Liver (tissue), 9 donors: Measurements from ENCODE around the gene STK11. TPM values are rescaled to one million over a fixed set of nuclear protein-coding genes. Genes with fewer than 3 reads are reported as not detected.

Experiments
- DNase-seq: peaks from one replicate; pipeline ENCODE4 v3.0.0-alpha.2; 2017; ENCODE audit warnings: low spot score
- H3K27ac ChIP-seq, 2 donors: one replicate each; pipeline ENCODE4 v1.7.0; 2013; ENCODE audit warnings: inconsistent platforms in 2 of 2, low read length in 2 of 2, control low read depth in 1 of 2, low read depth in 1 of 2, mild to moderate bottlenecking in 1 of 2
- H3K27me3 ChIP-seq, 4 donors: one replicate each; pipeline versions ENCODE4 v1.6.1 to v1.7.0; 2013; ENCODE audit warnings: low read length in 3 of 4, inconsistent platforms in 1 of 4, mild to moderate bottlenecking in 1 of 4, moderate library complexity in 1 of 4; ENCODE audit not compliant: control insufficient read depth in 4 of 4, insufficient read depth in 4 of 4
- H3K36me3 ChIP-seq, 4 donors: one replicate each; pipeline versions ENCODE4 v1.6.1 to v1.7.0; 2013; ENCODE audit warnings: low read length in 3 of 4, mild to moderate bottlenecking in 3 of 4, low read depth in 1 of 4, moderate library complexity in 1 of 4; ENCODE audit not compliant: control insufficient read depth in 4 of 4, insufficient read depth in 3 of 4
- H3K4me1 ChIP-seq, 4 donors: one replicate each; pipeline versions ENCODE4 v1.6.1 to v1.7.0; 2013; ENCODE audit warnings: low read length in 3 of 4, mild to moderate bottlenecking in 3 of 4, moderate library complexity in 1 of 4; ENCODE audit not compliant: control insufficient read depth in 4 of 4, insufficient read depth in 4 of 4
- H3K4me3 ChIP-seq, 3 donors: one replicate each; pipeline versions ENCODE4 v1.6.1 to v1.7.0; 2013; ENCODE audit warnings: low read length in 3 of 3, control low read depth in 1 of 3, low read depth in 1 of 3, mild to moderate bottlenecking in 1 of 3
- H3K9ac ChIP-seq, 2 donors: one replicate each; pipeline ENCODE4 v1.7.0; 2013; ENCODE audit warnings: low read length in 2 of 2, mild to moderate bottlenecking in 2 of 2, moderate library complexity in 2 of 2, control low read depth in 1 of 2, low read depth in 1 of 2
- H3K9me3 ChIP-seq, 4 donors: one replicate each; pipeline versions ENCODE4 v1.6.1 to v1.7.0; 2013; ENCODE audit warnings: low read length in 3 of 4; ENCODE audit not compliant: control insufficient read depth in 4 of 4
- EGR1 ChIP-seq, 2 donors: IDR thresholded peaks; 2 replicates each; pipeline ENCODE4 v1.6.1; 2016 to 2018; ENCODE audit warnings: antibody characterized with exemption in 2 of 2, low read depth in 2 of 2
- GABPA ChIP-seq, 2 donors: IDR thresholded peaks in 1 of 2; conservative IDR thresholded peaks in 1 of 2; 2 replicates each; pipeline ENCODE4 v1.6.1; 2016; ENCODE audit warnings: antibody characterized with exemption in 2 of 2, mild to moderate bottlenecking in 1 of 2, moderate library complexity in 1 of 2
- HNF4G ChIP-seq: IDR thresholded peaks from 2 replicates; pipeline ENCODE4 v1.6.1; 2016; ENCODE audit warnings: antibody characterized with exemption
- JUND ChIP-seq, 2 donors: IDR thresholded peaks; 2 replicates each; pipeline ENCODE4 v1.6.1; 2016; ENCODE audit warnings: antibody characterized with exemption in 2 of 2
- NR2F2 ChIP-seq: IDR thresholded peaks from 2 replicates; pipeline ENCODE4 v1.6.1; 2016; ENCODE audit warnings: antibody characterized with exemption
- RAD21 ChIP-seq, 2 donors: IDR thresholded peaks; 2 replicates each; pipeline ENCODE4 v1.6.1; 2016; ENCODE audit warnings: antibody characterized with exemption in 2 of 2, mild to moderate bottlenecking in 2 of 2
- RXRA ChIP-seq, 2 donors: IDR thresholded peaks; 2 replicates each; pipeline ENCODE4 v1.6.1; 2017 to 2018; ENCODE audit warnings: antibody characterized with exemption in 2 of 2, mild to moderate bottlenecking in 1 of 2
- SP1 ChIP-seq: IDR thresholded peaks from 2 replicates; pipeline ENCODE4 v1.6.1; 2018; ENCODE audit warnings: antibody characterized with exemption, mild to moderate bottlenecking
- TAF1 ChIP-seq: conservative IDR thresholded peaks from 2 replicates; pipeline ENCODE4 v1.6.1; 2016; ENCODE audit warnings: antibody characterized with exemption, mild to moderate bottlenecking
- YY1 ChIP-seq: IDR thresholded peaks from 2 replicates; pipeline ENCODE4 v1.6.1; 2016; ENCODE audit warnings: antibody characterized with exemption, mild to moderate bottlenecking
- WGBS: extraction: QIAGEN DNeasy Blood & Tissue Kit; methylation state at CpG from one replicate; pipeline ENCODE4 v1.1.7; 2013; 5-methylcytosine and 5-hydroxymethylcytosine counted together
- polyA plus RNA-seq, 2 donors: library from polyadenylated mRNA; stranded (reverse) in 1 of 2; unstranded in 1 of 2; fragments of 200-250 nt in 1 of 2; fragments of >200 nt in 1 of 2; fragmentation: Nextera tagmentation in 1 of 2; extraction: Ambion mirVana in 1 of 2; gene quantifications; one replicate each; pipeline versions ENCODE4 v1.2.1 to v1.2.3, GENCODE V29; 2013 to 2015
- total RNA-seq, 2 donors: library from RNA; depleted of rRNA; stranded (reverse); fragments of >200 nt; gene quantifications; one replicate each; pipeline ENCODE4 v1.2.3, GENCODE V29; 2014
- TF ChIP-seq, protein P1 (sequence below): IDR thresholded peaks from 2 replicates; pipeline ENCODE4 v1.6.1; 2016; ENCODE audit warnings: antibody characterized with exemption
- TF ChIP-seq, protein P2 (sequence below): IDR thresholded peaks from 2 replicates; pipeline ENCODE4 v1.6.1; 2016; ENCODE audit warnings: antibody characterized with exemption, mild to moderate bottlenecking
- TF ChIP-seq, protein P3 (sequence below): IDR thresholded peaks from 2 replicates; pipeline ENCODE4 v1.6.1; 2016; ENCODE audit warnings: antibody characterized with exemption
- TF ChIP-seq, protein P4 (sequence below): fragments of 150-350 bp; IDR thresholded peaks from 2 replicates; pipeline ENCODE4 v1.5.1; 2017; ENCODE audit warnings: improper control_type of control experiment, low read depth, low read length; ENCODE audit not compliant: missing input control
- donor health status: healthy.
- donor health status: healthy.
- donor health status: healthy.
- donor health status: healthy.
- donor health status: healthy.

Gene STK11
- total and polyA plus RNA-seq, 4 donors = 3.0 to 126 (median 35.5) TPM

DNA sequence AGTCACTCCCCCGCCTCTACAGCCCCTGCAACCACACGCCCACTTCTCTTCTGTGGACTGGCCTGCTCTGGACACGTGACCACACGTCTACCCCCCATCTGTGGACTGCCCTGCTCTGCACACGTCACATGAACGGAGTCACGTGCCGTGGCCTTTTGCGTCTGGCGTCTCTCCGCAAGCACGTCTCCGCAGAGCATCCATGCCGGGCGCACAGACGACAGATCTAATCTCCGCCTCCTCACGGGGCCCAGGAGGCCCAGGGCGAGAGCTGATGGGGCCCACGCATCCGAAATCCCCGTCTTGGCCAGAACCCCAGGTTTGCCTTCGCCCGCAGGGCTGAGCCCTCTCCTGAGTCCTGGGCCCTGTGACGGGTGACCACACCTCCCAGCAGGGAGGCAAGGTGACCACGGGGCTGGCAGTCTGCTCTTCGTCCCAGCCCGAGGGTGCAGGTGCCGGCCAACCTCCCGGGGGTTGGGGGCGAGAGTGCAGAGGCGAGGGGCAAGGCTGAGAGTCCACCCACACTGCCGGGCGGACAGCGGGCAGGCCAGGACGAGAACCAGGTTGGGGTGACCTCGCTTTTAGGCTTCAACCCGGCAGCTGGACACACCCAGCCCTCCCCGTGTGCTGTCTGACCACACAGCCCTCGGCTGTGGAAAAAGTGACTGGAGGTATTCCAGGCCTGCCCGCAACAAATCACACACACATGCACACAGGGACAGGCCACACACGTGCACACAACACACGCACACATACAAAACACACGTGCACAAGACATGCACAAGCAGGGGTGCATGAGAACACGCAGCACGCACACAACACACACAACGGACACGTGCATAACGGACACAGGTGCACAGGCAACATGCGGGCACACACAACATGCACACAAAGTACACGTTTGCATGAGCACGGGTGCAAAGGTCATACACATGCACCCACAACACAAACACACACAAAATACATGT is 35.4 kb upstream of the STK11 start:
- H3K4me3 ChIP-seq = no peak overlapping the region
- H3K27me3 ChIP-seq = no peaks in the 10 kb centered on the region
- no peak for DNase-seq
- WGBS = 81% methylated on average over 52 of the region's 52 CpGs
- H3K27ac ChIP-seq = peak overlapping the region; percentile 88 to 92
- TF ChIP-seq JUND (IDR thresholded peaks at IDR 0.05) (peak in 1 of 2 donors; percentile 77), EGR1 (IDR thresholded peaks at IDR 0.05; ENCODE audit: low read depth in 2 of 2) (no peak)
- H3K36me3 ChIP-seq = peaks cover 0 to under 1% (median 0%) of the 10 kb centered on the region in 4 donors
- H3K9me3 ChIP-seq = no peaks in the 10 kb centered on the region
- peaks cover 26 to 63% (median 44%) of the 10 kb centered on the region in 4 donors for H3K4me1 ChIP-seq
- H3K9ac ChIP-seq = peak overlapping the region in 1 of 2 donors; percentile 31

DNA sequence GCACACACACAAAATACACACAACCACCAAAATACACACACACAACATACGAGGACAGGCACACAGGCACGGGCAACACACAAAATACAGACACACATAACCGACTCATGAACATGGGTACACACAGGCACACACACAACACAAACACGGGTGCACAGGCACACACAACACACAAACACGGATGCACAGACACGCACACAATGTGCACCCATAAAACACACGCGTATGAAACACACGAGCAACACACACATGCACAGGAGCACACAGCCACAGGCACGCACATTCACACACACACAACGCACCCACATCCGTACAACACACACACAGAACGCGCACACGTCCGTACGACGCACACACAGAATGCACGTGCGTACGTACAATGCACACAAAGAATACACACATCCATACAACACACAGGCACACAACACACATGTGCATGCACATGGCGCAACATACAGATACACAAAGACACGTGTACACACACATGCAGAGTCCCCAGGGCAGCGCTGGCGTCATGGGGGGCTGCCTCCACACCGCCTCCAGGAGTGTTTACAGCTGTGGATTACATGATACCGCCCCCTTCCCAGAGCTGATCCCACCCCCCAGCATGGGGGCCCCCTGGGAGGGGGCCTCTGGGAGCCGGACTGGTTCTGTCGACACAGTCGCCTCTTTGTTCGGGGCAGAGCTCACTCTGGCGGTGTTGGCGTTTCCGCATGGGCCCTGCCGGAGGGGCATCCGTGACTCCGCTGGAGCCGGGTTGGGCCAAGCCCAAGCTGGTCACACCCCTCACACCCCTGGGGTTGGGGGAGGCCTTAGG is 34.4 kb upstream of the STK11 start:
- Histone ChIP-seq H3K4me1 (peaks cover 26 to 62% (median 43%) of the 10 kb centered on the region in 4 donors), H3K9me3 (no peaks in the 10 kb centered on the region), H3K9ac (no peak overlapping the region), H3K36me3 (no peaks in the 10 kb centered on the region), H3K27ac (peak overlapping the region; percentile 89 to 91), H3K27me3 (no peaks in the 10 kb centered on the region), H3K4me3 (peak overlapping the region in 1 of 3 donors; percentile 2)
- no peak for DNase-seq
- TF ChIP-seq RAD21 (IDR thresholded peaks at IDR 0.05) (no peak), SP1 (no peak), NR2F2 (no peak), GABPA (IDR thresholded peaks at IDR 0.05 in 1 of 2, conservative IDR thresholded peaks at IDR 0.05 in 1 of 2) (no peak), YY1 (no peak), RXRA (IDR thresholded peaks at IDR 0.05) (no peak), EGR1 (IDR thresholded peaks at IDR 0.05; ENCODE audit: low read depth in 2 of 2) (no peak), HNF4G (no peak), TAF1 (no peak)
- TF ChIP-seq, protein P1, sequence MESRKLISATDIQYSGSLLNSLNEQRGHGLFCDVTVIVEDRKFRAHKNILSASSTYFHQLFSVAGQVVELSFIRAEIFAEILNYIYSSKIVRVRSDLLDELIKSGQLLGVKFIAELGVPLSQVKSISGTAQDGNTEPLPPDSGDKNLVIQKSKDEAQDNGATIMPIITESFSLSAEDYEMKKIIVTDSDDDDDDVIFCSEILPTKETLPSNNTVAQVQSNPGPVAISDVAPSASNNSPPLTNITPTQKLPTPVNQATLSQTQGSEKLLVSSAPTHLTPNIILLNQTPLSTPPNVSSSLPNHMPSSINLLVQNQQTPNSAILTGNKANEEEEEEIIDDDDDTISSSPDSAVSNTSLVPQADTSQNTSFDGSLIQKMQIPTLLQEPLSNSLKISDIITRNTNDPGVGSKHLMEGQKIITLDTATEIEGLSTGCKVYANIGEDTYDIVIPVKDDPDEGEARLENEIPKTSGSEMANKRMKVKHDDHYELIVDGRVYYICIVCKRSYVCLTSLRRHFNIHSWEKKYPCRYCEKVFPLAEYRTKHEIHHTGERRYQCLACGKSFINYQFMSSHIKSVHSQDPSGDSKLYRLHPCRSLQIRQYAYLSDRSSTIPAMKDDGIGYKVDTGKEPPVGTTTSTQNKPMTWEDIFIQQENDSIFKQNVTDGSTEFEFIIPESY = no peak
- TF ChIP-seq, protein P2, sequence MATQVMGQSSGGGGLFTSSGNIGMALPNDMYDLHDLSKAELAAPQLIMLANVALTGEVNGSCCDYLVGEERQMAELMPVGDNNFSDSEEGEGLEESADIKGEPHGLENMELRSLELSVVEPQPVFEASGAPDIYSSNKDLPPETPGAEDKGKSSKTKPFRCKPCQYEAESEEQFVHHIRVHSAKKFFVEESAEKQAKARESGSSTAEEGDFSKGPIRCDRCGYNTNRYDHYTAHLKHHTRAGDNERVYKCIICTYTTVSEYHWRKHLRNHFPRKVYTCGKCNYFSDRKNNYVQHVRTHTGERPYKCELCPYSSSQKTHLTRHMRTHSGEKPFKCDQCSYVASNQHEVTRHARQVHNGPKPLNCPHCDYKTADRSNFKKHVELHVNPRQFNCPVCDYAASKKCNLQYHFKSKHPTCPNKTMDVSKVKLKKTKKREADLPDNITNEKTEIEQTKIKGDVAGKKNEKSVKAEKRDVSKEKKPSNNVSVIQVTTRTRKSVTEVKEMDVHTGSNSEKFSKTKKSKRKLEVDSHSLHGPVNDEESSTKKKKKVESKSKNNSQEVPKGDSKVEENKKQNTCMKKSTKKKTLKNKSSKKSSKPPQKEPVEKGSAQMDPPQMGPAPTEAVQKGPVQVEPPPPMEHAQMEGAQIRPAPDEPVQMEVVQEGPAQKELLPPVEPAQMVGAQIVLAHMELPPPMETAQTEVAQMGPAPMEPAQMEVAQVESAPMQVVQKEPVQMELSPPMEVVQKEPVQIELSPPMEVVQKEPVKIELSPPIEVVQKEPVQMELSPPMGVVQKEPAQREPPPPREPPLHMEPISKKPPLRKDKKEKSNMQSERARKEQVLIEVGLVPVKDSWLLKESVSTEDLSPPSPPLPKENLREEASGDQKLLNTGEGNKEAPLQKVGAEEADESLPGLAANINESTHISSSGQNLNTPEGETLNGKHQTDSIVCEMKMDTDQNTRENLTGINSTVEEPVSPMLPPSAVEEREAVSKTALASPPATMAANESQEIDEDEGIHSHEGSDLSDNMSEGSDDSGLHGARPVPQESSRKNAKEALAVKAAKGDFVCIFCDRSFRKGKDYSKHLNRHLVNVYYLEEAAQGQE = no peak
- TF ChIP-seq, protein P3, sequence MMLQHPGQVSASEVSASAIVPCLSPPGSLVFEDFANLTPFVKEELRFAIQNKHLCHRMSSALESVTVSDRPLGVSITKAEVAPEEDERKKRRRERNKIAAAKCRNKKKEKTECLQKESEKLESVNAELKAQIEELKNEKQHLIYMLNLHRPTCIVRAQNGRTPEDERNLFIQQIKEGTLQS = no peak
- TF ChIP-seq, protein P4, sequence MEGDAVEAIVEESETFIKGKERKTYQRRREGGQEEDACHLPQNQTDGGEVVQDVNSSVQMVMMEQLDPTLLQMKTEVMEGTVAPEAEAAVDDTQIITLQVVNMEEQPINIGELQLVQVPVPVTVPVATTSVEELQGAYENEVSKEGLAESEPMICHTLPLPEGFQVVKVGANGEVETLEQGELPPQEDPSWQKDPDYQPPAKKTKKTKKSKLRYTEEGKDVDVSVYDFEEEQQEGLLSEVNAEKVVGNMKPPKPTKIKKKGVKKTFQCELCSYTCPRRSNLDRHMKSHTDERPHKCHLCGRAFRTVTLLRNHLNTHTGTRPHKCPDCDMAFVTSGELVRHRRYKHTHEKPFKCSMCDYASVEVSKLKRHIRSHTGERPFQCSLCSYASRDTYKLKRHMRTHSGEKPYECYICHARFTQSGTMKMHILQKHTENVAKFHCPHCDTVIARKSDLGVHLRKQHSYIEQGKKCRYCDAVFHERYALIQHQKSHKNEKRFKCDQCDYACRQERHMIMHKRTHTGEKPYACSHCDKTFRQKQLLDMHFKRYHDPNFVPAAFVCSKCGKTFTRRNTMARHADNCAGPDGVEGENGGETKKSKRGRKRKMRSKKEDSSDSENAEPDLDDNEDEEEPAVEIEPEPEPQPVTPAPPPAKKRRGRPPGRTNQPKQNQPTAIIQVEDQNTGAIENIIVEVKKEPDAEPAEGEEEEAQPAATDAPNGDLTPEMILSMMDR = no peak
- WGBS = 89% methylated on average over 38 of the region's 38 CpGs
